ENCODE measurements around the gene CAMSAP1.

The CAMSAP1 gene

GRCh38 chr9:135849181-135849580 lies 58.2 kb downstream of the CAMSAP1 start:
- CTCF ChIA-PET, result interaction anchor here (2.4 kb wide), 1 partner anchor 15 kb away, joined by 11 read pairs; no protein-coding TSS in a partner anchor
- POLR2A ChIA-PET, result no interaction called here
- Histone ChIP-seq H3K4me1 (ENCODE audit: control extremely low read depth in 1 of 4, control insufficient read depth in 4 of 4, insufficient read depth in 4 of 4, low read length in 3 of 4) (no peaks in the 10 kb centered on the region), H3K4me3 (ENCODE audit: control insufficient read depth in 1 of 7, extremely low read depth in 1 of 7, insufficient read depth in 4 of 7, low read depth in 2 of 7, low read length in 6 of 7) (no peak overlapping the region), H3K36me3 (ENCODE audit: control insufficient read depth in 4 of 4, insufficient read depth in 4 of 4, low read length in 3 of 4) (peaks cover 7 to 38% (median 24%) of the 10 kb centered on the region in 4 experiments), H3K9me3 (ENCODE audit: control extremely low read depth in 1 of 5, control insufficient read depth in 4 of 5, insufficient read depth in 2 of 5, low read depth in 1 of 5, low read length in 4 of 5) (no peaks in the 10 kb centered on the region), H3K27me3 (replicated peaks in 2 of 5; ENCODE audit: control insufficient read depth in 4 of 5, insufficient read depth in 5 of 5, low read length in 4 of 5) (no peaks in the 10 kb centered on the region), H3K27ac (ENCODE audit: insufficient read depth in 1 of 2, low read depth in 1 of 2, low read length in 2 of 2, poor library complexity in 1 of 2, severe bottlenecking in 2 of 2) (no peak overlapping the region)
- 95% methylated on average over 7 of the region's 8 CpGs for WGBS (ENCODE audit: insufficient coverage)
- no peak for DNase-seq

GRCh38 chr9:135848341-135849047 lies 58.9 kb downstream of the CAMSAP1 start:
- Histone ChIP-seq H3K4me1 (ENCODE audit: control extremely low read depth in 1 of 4, control insufficient read depth in 4 of 4, insufficient read depth in 4 of 4, low read length in 3 of 4) (no peaks in the 10 kb centered on the region), H3K4me3 (ENCODE audit: control insufficient read depth in 1 of 7, extremely low read depth in 1 of 7, insufficient read depth in 4 of 7, low read depth in 2 of 7, low read length in 6 of 7) (no peak overlapping the region), H3K27ac (ENCODE audit: insufficient read depth in 1 of 2, low read depth in 1 of 2, low read length in 2 of 2, poor library complexity in 1 of 2, severe bottlenecking in 2 of 2) (no peak overlapping the region), H3K27me3 (replicated peaks in 2 of 5; ENCODE audit: control insufficient read depth in 4 of 5, insufficient read depth in 5 of 5, low read length in 4 of 5) (no peaks in the 10 kb centered on the region), H3K36me3 (ENCODE audit: control insufficient read depth in 4 of 4, insufficient read depth in 4 of 4, low read length in 3 of 4) (peaks cover 5 to 33% (median 25%) of the 10 kb centered on the region in 4 experiments), H3K9me3 (ENCODE audit: control extremely low read depth in 1 of 5, control insufficient read depth in 4 of 5, insufficient read depth in 2 of 5, low read depth in 1 of 5, low read length in 4 of 5) (peaks cover 0 to 4% (median 0%) of the 10 kb centered on the region in 5 experiments)
- ChIA-PET CTCF (interaction anchor here (2.4 kb wide), 1 partner anchor 16 kb away, joined by 11 read pairs; no protein-coding TSS in a partner anchor), POLR2A (no interaction called here)
- no peak for DNase-seq
- 93% methylated on average over 10 of the region's 13 CpGs for WGBS (ENCODE audit: insufficient coverage)

- Histone ChIP-seq H3K4me3 (ENCODE audit: control insufficient read depth in 1 of 7, extremely low read depth in 1 of 7, insufficient read depth in 4 of 7, low read depth in 2 of 7, low read length in 6 of 7) (no peak overlapping the region), H3K27me3 (replicated peaks in 2 of 5; ENCODE audit: control insufficient read depth in 4 of 5, insufficient read depth in 5 of 5, low read length in 4 of 5) (no peaks in the 10 kb centered on the region), H3K9me3 (ENCODE audit: control extremely low read depth in 1 of 5, control insufficient read depth in 4 of 5, insufficient read depth in 2 of 5, low read depth in 1 of 5, low read length in 4 of 5) (peaks cover 0 to 4% (median 0%) of the 10 kb centered on the region in 5 experiments), H3K27ac (ENCODE audit: insufficient read depth in 1 of 2, low read depth in 1 of 2, low read length in 2 of 2, poor library complexity in 1 of 2, severe bottlenecking in 2 of 2) (no peak overlapping the region), H3K4me1 (ENCODE audit: control extremely low read depth in 1 of 4, control insufficient read depth in 4 of 4, insufficient read depth in 4 of 4, low read length in 3 of 4) (no peaks in the 10 kb centered on the region), H3K36me3 (ENCODE audit: control insufficient read depth in 4 of 4, insufficient read depth in 4 of 4, low read length in 3 of 4) (peaks cover 5 to 26% (median 23%) of the 10 kb centered on the region in 4 experiments)
- POLR2A ChIA-PET, result no interaction called here
- CTCF ChIA-PET, result interaction anchor here (2.4 kb wide), 1 partner anchor 16 kb away, joined by 11 read pairs; no protein-coding TSS in a partner anchor
- DNase-seq, result no peak
- 75% methylated on average over 1 of the region's 1 CpG for WGBS (ENCODE audit: insufficient coverage)
Observed at GRCh38 chr9:135847833-135848232, 59.5 kb downstream of the CAMSAP1 start.

- Histone ChIP-seq H3K4me1 (ENCODE audit: control extremely low read depth in 1 of 4, control insufficient read depth in 4 of 4, insufficient read depth in 4 of 4, low read length in 3 of 4) (no peaks in the 10 kb centered on the region), H3K27me3 (replicated peaks in 2 of 5; ENCODE audit: control insufficient read depth in 4 of 5, insufficient read depth in 5 of 5, low read length in 4 of 5) (no peaks in the 10 kb centered on the region), H3K4me3 (ENCODE audit: control insufficient read depth in 1 of 7, extremely low read depth in 1 of 7, insufficient read depth in 4 of 7, low read depth in 2 of 7, low read length in 6 of 7) (no peak overlapping the region), H3K9me3 (ENCODE audit: control extremely low read depth in 1 of 5, control insufficient read depth in 4 of 5, insufficient read depth in 2 of 5, low read depth in 1 of 5, low read length in 4 of 5) (peaks cover 0 to 4% (median 0%) of the 10 kb centered on the region in 5 experiments), H3K27ac (ENCODE audit: insufficient read depth in 1 of 2, low read depth in 1 of 2, low read length in 2 of 2, poor library complexity in 1 of 2, severe bottlenecking in 2 of 2) (no peak overlapping the region), H3K36me3 (ENCODE audit: control insufficient read depth in 4 of 4, insufficient read depth in 4 of 4, low read length in 3 of 4) (peaks cover 0 to 11% (median 9%) of the 10 kb centered on the region in 4 experiments)
- DNase-seq, result no peak
- POLR2A ChIA-PET, result no interaction called here
- WGBS (ENCODE audit: insufficient coverage), result 99% methylated on average over 7 of the region's 7 CpGs
- CTCF ChIA-PET, result no interaction called here
Observed at GRCh38 chr9:135840539-135840938, 66.8 kb downstream of the CAMSAP1 start.

- POLR2A ChIA-PET, result no interaction called here
- CTCF ChIA-PET, result interaction anchor here (1.4 kb wide), 1 partner anchor 10 kb away, joined by 3 read pairs; no protein-coding TSS in a partner anchor
- H3K9me3 ChIP-seq (ENCODE audit: control extremely low read depth in 1 of 5, control insufficient read depth in 4 of 5, insufficient read depth in 2 of 5, low read depth in 1 of 5, low read length in 4 of 5), result peaks cover 0 to 4% (median 0%) of the 10 kb centered on the region in 5 experiments
- no peak for DNase-seq
- H3K27me3 ChIP-seq (replicated peaks in 2 of 5; ENCODE audit: control insufficient read depth in 4 of 5, insufficient read depth in 5 of 5, low read length in 4 of 5), result no peaks in the 10 kb centered on the region
- WGBS (ENCODE audit: insufficient coverage), result 97% methylated on average over 7 of the region's 9 CpGs
- no peaks in the 10 kb centered on the region for H3K4me1 ChIP-seq (ENCODE audit: control extremely low read depth in 1 of 4, control insufficient read depth in 4 of 4, insufficient read depth in 4 of 4, low read length in 3 of 4)
- peaks cover 0 to 16% (median 10%) of the 10 kb centered on the region in 4 experiments for H3K36me3 ChIP-seq (ENCODE audit: control insufficient read depth in 4 of 4, insufficient read depth in 4 of 4, low read length in 3 of 4)
- no peak overlapping the region for H3K4me3 ChIP-seq (ENCODE audit: control insufficient read depth in 1 of 7, extremely low read depth in 1 of 7, insufficient read depth in 4 of 7, low read depth in 2 of 7, low read length in 6 of 7)
- no peak overlapping the region for H3K27ac ChIP-seq (ENCODE audit: insufficient read depth in 1 of 2, low read depth in 1 of 2, low read length in 2 of 2, poor library complexity in 1 of 2, severe bottlenecking in 2 of 2)
Observed at GRCh38 chr9:135840107-135840506, 67.2 kb downstream of the CAMSAP1 start.

- DNase-seq, result no peak
- 96% methylated on average over 11 of the region's 11 CpGs for WGBS (ENCODE audit: insufficient coverage)
- peaks cover 0 to 22% (median 11%) of the 10 kb centered on the region in 4 experiments for H3K36me3 ChIP-seq (ENCODE audit: control insufficient read depth in 4 of 4, insufficient read depth in 4 of 4, low read length in 3 of 4)
- no peak overlapping the region for H3K27ac ChIP-seq (ENCODE audit: insufficient read depth in 1 of 2, low read depth in 1 of 2, low read length in 2 of 2, poor library complexity in 1 of 2, severe bottlenecking in 2 of 2)
- no peaks in the 10 kb centered on the region for H3K4me1 ChIP-seq (ENCODE audit: control extremely low read depth in 1 of 4, control insufficient read depth in 4 of 4, insufficient read depth in 4 of 4, low read length in 3 of 4)
- peaks cover 0 to 4% (median 0%) of the 10 kb centered on the region in 5 experiments for H3K9me3 ChIP-seq (ENCODE audit: control extremely low read depth in 1 of 5, control insufficient read depth in 4 of 5, insufficient read depth in 2 of 5, low read depth in 1 of 5, low read length in 4 of 5)
- H3K4me3 ChIP-seq (ENCODE audit: control insufficient read depth in 1 of 7, extremely low read depth in 1 of 7, insufficient read depth in 4 of 7, low read depth in 2 of 7, low read length in 6 of 7), result no peak overlapping the region
- no peaks in the 10 kb centered on the region for H3K27me3 ChIP-seq (replicated peaks in 2 of 5; ENCODE audit: control insufficient read depth in 4 of 5, insufficient read depth in 5 of 5, low read length in 4 of 5)
- ChIA-PET CTCF (interaction anchor here (1.4 kb wide), 1 partner anchor 10 kb away, joined by 3 read pairs; no protein-coding TSS in a partner anchor), POLR2A (no interaction called here)
Observed at GRCh38 chr9:135839516-135839915, 67.8 kb downstream of the CAMSAP1 start.

- ChIA-PET POLR2A (no interaction called here), CTCF (interaction anchor here (1.0 kb wide), 1 partner anchor 31 kb away, joined by 4 read pairs; no protein-coding TSS in a partner anchor)
- no peak overlapping the region for H3K27ac ChIP-seq (ENCODE audit: insufficient read depth in 1 of 2, low read depth in 1 of 2, low read length in 2 of 2, poor library complexity in 1 of 2, severe bottlenecking in 2 of 2)
- 95% methylated on average over 10 of the region's 10 CpGs for WGBS (ENCODE audit: insufficient coverage)
- H3K36me3 ChIP-seq (ENCODE audit: control insufficient read depth in 4 of 4, insufficient read depth in 4 of 4, low read length in 3 of 4), result peaks cover 0 to 26% (median 7%) of the 10 kb centered on the region in 4 experiments
- H3K9me3 ChIP-seq (ENCODE audit: control extremely low read depth in 1 of 5, control insufficient read depth in 4 of 5, insufficient read depth in 2 of 5, low read depth in 1 of 5, low read length in 4 of 5), result peaks cover 0 to 1% (median 0%) of the 10 kb centered on the region in 5 experiments
- H3K27me3 ChIP-seq (replicated peaks in 2 of 5; ENCODE audit: control insufficient read depth in 4 of 5, insufficient read depth in 5 of 5, low read length in 4 of 5), result no peaks in the 10 kb centered on the region
- H3K4me1 ChIP-seq (ENCODE audit: control extremely low read depth in 1 of 4, control insufficient read depth in 4 of 4, insufficient read depth in 4 of 4, low read length in 3 of 4), result no peaks in the 10 kb centered on the region
- H3K4me3 ChIP-seq (ENCODE audit: control insufficient read depth in 1 of 7, extremely low read depth in 1 of 7, insufficient read depth in 4 of 7, low read depth in 2 of 7, low read length in 6 of 7), result no peak overlapping the region
- DNase-seq, result no peak
Observed at GRCh38 chr9:135835131-135835530, 72.2 kb downstream of the CAMSAP1 start.

All from common myeloid progenitor, CD34-positive (primary cell).